Peyer's patch (tissue), 4 donors: ENCODE measurements around the gene NIN. TPM values are rescaled to one million over a fixed set of nuclear protein-coding genes. Genes with fewer than 3 reads are reported as not detected.

ENCODE experiments used
- DNase-seq, 3 donors: peaks; one replicate each; pipeline ENCODE4 v3.0.0-alpha.2; 2017 to 2019
- H3K27ac ChIP-seq, 4 donors: fragments of 200-600 bp; sonication (generic); one replicate each; pipeline ENCODE4 v1.5.1; 2016 to 2019
- H3K27me3 ChIP-seq, 2 donors: fragments of 200-600 bp; sonication (generic); one replicate each; pipeline ENCODE4 v1.5.1; 2019
- H3K36me3 ChIP-seq, 3 donors: fragments of 200-600 bp; sonication (generic); one replicate each; pipeline ENCODE4 v1.5.1; 2016 to 2019
- H3K4me1 ChIP-seq, 4 donors: fragments of 200-600 bp; sonication (generic); one replicate each; pipeline ENCODE4 v1.5.1; 2016 to 2019
- H3K4me3 ChIP-seq, 4 donors: fragments of 200-600 bp; sonication (generic); 1 replicate in 3 of 4; 2 replicates in 1 of 4; pipeline ENCODE4 v1.5.1; 2016 to 2019; ENCODE audit warnings: mild to moderate bottlenecking in 1 of 4
- H3K9me3 ChIP-seq, 4 donors: fragments of 200-600 bp; sonication (generic); one replicate each; pipeline ENCODE4 v1.5.1; 2016 to 2019; ENCODE audit warnings: mild to moderate bottlenecking in 1 of 4
- CTCF ChIP-seq, 6 experiments: fragments of 450-650 bp in 4 of 6; fragments of 200-600 bp in 2 of 6; sonication (generic) in 1 of 6; IDR thresholded peaks; one replicate each; pipeline ENCODE4 v1.5.1; 2017 to 2019; ENCODE audit warnings: antibody characterized with exemption in 6 of 6, mild to moderate bottlenecking in 3 of 6, moderate library complexity in 1 of 6
- POLR2A ChIP-seq, 2 donors: fragments of 450-650 bp; IDR thresholded peaks; one replicate each; pipeline ENCODE4 v1.5.1; 2017; ENCODE audit warnings: antibody characterized with exemption in 2 of 2, mild to moderate bottlenecking in 2 of 2, moderate library complexity in 2 of 2
- total RNA-seq, 4 donors: library from RNA; depleted of rRNA; stranded (reverse); fragments of >200 nt; gene quantifications; one replicate each; pipeline ENCODE4 v1.1.0, GENCODE V29; 2016

NIN gene
- total RNA-seq, 4 donors from 2014 or later: 13.8 to 151 (median 21.5) TPM

GRCh38 chr14:50758945-50759344 lies 72.0 kb downstream of the NIN start:
- Histone ChIP-seq H3K36me3 (peaks cover 0 to 49% (median 0%) of the 10 kb centered on the region in 3 donors), H3K4me1 (no peaks in the 10 kb centered on the region), H3K9me3 (peaks cover 0 to 5% (median 0%) of the 10 kb centered on the region in 4 donors), H3K4me3 (no peak overlapping the region), H3K27ac (no peak overlapping the region), H3K27me3 (no peaks in the 10 kb centered on the region)
- no peak for DNase-seq
- TF ChIP-seq CTCF (IDR thresholded peaks at IDR 0.05) (no peak), POLR2A (IDR thresholded peaks at IDR 0.05) (no peak)

- peaks cover 0 to 5% (median 0%) of the 10 kb centered on the region in 4 donors for H3K9me3 ChIP-seq
- no peak overlapping the region for H3K4me3 ChIP-seq
- H3K27me3 ChIP-seq: no peaks in the 10 kb centered on the region
- H3K4me1 ChIP-seq: no peaks in the 10 kb centered on the region
- TF ChIP-seq CTCF (IDR thresholded peaks at IDR 0.05): no peak
- TF ChIP-seq POLR2A (IDR thresholded peaks at IDR 0.05): no peak
- H3K27ac ChIP-seq: peak overlapping the region in 1 of 4 donors; percentile 46
- no peak for DNase-seq
- peaks cover 0 to 49% (median 0%) of the 10 kb centered on the region in 3 donors for H3K36me3 ChIP-seq
These were observed 72.7 kb downstream of the NIN start for GRCh38 chr14:50758305-50758704.

- DNase-seq: no peak
- Histone ChIP-seq H3K36me3 (peaks cover 0 to 49% (median 0%) of the 10 kb centered on the region in 3 donors), H3K27ac (peak overlapping the region in 1 of 4 donors; percentile 46), H3K4me1 (no peaks in the 10 kb centered on the region), H3K4me3 (no peak overlapping the region), H3K27me3 (no peaks in the 10 kb centered on the region), H3K9me3 (peaks cover 0 to 5% (median 0%) of the 10 kb centered on the region in 4 donors)
- TF ChIP-seq CTCF (IDR thresholded peaks at IDR 0.05) (no peak), POLR2A (IDR thresholded peaks at IDR 0.05) (no peak)
These were observed 73.3 kb downstream of the NIN start for GRCh38 chr14:50757702-50758101.

GRCh38 chr14:50756300-50756699 lies 74.7 kb downstream of the NIN start:
- no peaks in the 10 kb centered on the region for H3K27me3 ChIP-seq
- peak overlapping the region in 1 of 4 donors; percentile 46 for H3K27ac ChIP-seq
- peaks cover 0 to 47% (median 0%) of the 10 kb centered on the region in 3 donors for H3K36me3 ChIP-seq
- no peaks in the 10 kb centered on the region for H3K4me1 ChIP-seq
- no peak for TF ChIP-seq CTCF (IDR thresholded peaks at IDR 0.05)
- no peak for TF ChIP-seq POLR2A (IDR thresholded peaks at IDR 0.05)
- H3K4me3 ChIP-seq: no peak overlapping the region
- DNase-seq: peak in 2 of 3 donors; percentile 65 to 68
- peaks cover 0 to 5% (median 0%) of the 10 kb centered on the region in 4 donors for H3K9me3 ChIP-seq

DNA sequence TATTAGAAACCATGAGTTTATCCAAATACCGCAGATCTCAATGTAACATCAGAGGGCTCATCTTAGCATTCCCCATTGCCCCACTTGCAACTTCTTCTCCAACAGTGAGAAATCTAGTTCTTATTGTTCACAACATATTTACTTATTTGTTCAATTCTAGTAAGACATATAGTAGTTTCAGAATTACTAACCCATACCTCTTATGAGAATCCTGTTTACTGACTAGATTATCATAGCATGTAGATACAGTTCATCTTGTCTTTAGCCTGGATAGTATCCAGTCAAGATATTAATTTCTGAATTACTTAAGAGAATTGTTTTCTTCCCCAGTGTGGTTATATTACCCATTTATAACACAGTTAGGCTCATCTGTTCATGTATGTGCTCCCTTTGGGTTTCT lies 80.6 kb downstream of the NIN start:
- TF ChIP-seq POLR2A (IDR thresholded peaks at IDR 0.05) (no peak), CTCF (IDR thresholded peaks at IDR 0.05) (no peak)

More for the DNA sequence above, 80.6 kb downstream of the NIN start:
- no peak for DNase-seq
- no peak overlapping the region for H3K4me3 ChIP-seq
- H3K27me3 ChIP-seq: no peaks in the 10 kb centered on the region
- no peaks in the 10 kb centered on the region for H3K4me1 ChIP-seq
- peaks cover 0 to 5% (median 0%) of the 10 kb centered on the region in 4 donors for H3K9me3 ChIP-seq
- no peak overlapping the region for H3K27ac ChIP-seq
- peaks cover 0 to 51% (median 0%) of the 10 kb centered on the region in 3 donors for H3K36me3 ChIP-seq
